SK-N-SH (cell line): Measurements from ENCODE around the gene WDR33.

Experiments
- FOXM1 ChIP-seq: IDR thresholded peaks from 2 replicates; pipeline ENCODE4 v1.4.0; 2012; ENCODE audit warnings: low read depth, mild to moderate bottlenecking
- JUND ChIP-seq: IDR thresholded peaks from 2 replicates; pipeline ENCODE4 v1.4.0; 2012
- MEF2A ChIP-seq: IDR thresholded peaks from 2 replicates; pipeline ENCODE4 v1.4.0; 2012; ENCODE audit warnings: low read depth, borderline replicate concordance
- POLR2AphosphoS5 ChIP-seq: IDR thresholded peaks from 2 replicates; pipeline ENCODE4 v1.6.1; 2012; ENCODE audit warnings: low read depth, low read length
- RAD21 ChIP-seq: IDR thresholded peaks from 2 replicates; pipeline ENCODE4 v1.6.1; 2012; ENCODE audit warnings: mild to moderate bottlenecking, low read length
- SIN3A ChIP-seq: IDR thresholded peaks from 2 replicates; pipeline ENCODE4 v1.6.1; 2012; ENCODE audit warnings: low read depth, mild to moderate bottlenecking, low read length, moderate library complexity, borderline replicate concordance
- SMC3 ChIP-seq: IDR thresholded peaks from 2 replicates; pipeline ENCODE4 v1.6.1; 2012; ENCODE audit warnings: low read depth, low read length, improper control_type of control experiment
- USF1 ChIP-seq: IDR thresholded peaks from 2 replicates; pipeline ENCODE4 v1.4.0; 2012; ENCODE audit warnings: low read depth, borderline replicate concordance
- TF ChIP-seq, protein P1 (sequence below): fragments of 200-600 bp; sonication (generic); IDR thresholded peaks from 2 replicates; pipeline ENCODE4 v1.6.1; 2017; ENCODE audit warnings: antibody characterized with exemption, mild to moderate bottlenecking, moderate library complexity

DNA sequence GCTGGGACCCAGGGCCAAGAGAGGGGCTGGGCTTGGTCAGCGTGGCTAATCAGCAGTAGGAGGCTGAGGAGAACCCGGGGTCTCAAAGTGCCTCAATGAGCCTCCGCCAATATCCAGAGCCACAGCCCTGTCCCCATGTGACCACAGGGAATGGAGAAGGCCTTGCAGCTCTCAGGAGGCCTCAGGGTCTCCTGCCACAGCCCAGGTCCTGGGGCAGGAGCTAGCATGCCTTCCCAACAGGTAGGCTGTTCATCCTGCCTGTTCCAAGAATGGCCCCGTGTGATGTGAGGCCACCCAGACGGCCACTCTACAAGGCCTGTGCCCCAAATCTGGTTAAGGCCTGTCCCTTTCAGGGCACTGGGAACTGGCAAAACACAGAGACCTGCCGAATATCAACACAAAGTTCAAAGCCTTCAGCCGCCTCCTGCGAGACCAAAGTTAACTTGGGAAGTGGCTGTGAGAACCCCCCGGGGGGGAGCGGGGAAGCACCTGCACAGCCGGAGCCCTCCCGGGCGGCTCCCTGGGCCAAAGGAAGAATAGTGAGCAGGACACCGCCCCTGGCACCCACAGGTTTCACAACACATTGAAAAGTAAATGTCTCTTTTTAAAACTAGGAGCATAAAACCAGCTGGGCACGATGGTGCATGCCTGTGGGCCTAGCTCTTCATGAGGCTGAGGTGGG lies 131.2 kb downstream of the WDR33 start:
- TF ChIP-seq, protein P1, sequence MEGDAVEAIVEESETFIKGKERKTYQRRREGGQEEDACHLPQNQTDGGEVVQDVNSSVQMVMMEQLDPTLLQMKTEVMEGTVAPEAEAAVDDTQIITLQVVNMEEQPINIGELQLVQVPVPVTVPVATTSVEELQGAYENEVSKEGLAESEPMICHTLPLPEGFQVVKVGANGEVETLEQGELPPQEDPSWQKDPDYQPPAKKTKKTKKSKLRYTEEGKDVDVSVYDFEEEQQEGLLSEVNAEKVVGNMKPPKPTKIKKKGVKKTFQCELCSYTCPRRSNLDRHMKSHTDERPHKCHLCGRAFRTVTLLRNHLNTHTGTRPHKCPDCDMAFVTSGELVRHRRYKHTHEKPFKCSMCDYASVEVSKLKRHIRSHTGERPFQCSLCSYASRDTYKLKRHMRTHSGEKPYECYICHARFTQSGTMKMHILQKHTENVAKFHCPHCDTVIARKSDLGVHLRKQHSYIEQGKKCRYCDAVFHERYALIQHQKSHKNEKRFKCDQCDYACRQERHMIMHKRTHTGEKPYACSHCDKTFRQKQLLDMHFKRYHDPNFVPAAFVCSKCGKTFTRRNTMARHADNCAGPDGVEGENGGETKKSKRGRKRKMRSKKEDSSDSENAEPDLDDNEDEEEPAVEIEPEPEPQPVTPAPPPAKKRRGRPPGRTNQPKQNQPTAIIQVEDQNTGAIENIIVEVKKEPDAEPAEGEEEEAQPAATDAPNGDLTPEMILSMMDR = no peak
- TF ChIP-seq SMC3 = no peak
- TF ChIP-seq POLR2AphosphoS5 = no peak
- no peak for TF ChIP-seq RAD21
- no peak for TF ChIP-seq JUND
- TF ChIP-seq FOXM1 = no peak
- TF ChIP-seq MEF2A = no peak
- TF ChIP-seq USF1 = no peak
- no peak for TF ChIP-seq SIN3A
